Measurements from ENCODE around the gene OSBP2.
A peak's percentile ranks its signal among the peaks of the same experiment; 100 is the strongest.

The OSBP2 gene

GRCh38 chr22:30809086-30809485 is 114.4 kb downstream of the OSBP2 start:
- no peak for DNase-seq (ENCODE audit: low read depth)

- DNase-seq (ENCODE audit: low read depth): no peak
Observed at GRCh38 chr22:30810105-30810504, 115.4 kb downstream of the OSBP2 start.

- no peak for DNase-seq (ENCODE audit: low read depth)
Observed at GRCh38 chr22:30813936-30814335, 119.3 kb downstream of the OSBP2 start.

GRCh38 chr22:30816413-30816812 is 121.7 kb downstream of the OSBP2 start:
- no peak for DNase-seq (ENCODE audit: low read depth)

GRCh38 chr22:30821381-30821780 is 126.7 kb downstream of the OSBP2 start:
- no peak for DNase-seq (ENCODE audit: low read depth)

GRCh38 chr22:30821863-30822215 is 127.2 kb downstream of the OSBP2 start:
- DNase-seq (ENCODE audit: low read depth): no peak

GRCh38 chr22:30822216-30823014 is 127.7 kb downstream of the OSBP2 start:
- DNase-seq (ENCODE audit: low read depth): no peak

GRCh38 chr22:30823015-30823370 is 128.3 kb downstream of the OSBP2 start:
- no peak for DNase-seq (ENCODE audit: low read depth)

GRCh38 chr22:30824096-30824495 is 129.4 kb downstream of the OSBP2 start:
- DNase-seq (ENCODE audit: low read depth): no peak

GRCh38 chr22:30824711-30825110 is 130.0 kb downstream of the OSBP2 start:
- DNase-seq (ENCODE audit: low read depth): no peak

- no peak for DNase-seq (ENCODE audit: low read depth)
Observed at GRCh38 chr22:30825711-30826505, 131.2 kb downstream of the OSBP2 start.

GRCh38 chr22:30826670-30827355 is 132.1 kb downstream of the OSBP2 start:
- no peak for DNase-seq (ENCODE audit: low read depth)

- no peak for DNase-seq (ENCODE audit: low read depth)
Observed at GRCh38 chr22:30827646-30828045, 133.0 kb downstream of the OSBP2 start.

GRCh38 chr22:30828187-30829155 is 133.8 kb downstream of the OSBP2 start:
- DNase-seq (ENCODE audit: low read depth): no peak

- peak; percentile 92 for DNase-seq (ENCODE audit: low read depth)
Observed at GRCh38 chr22:30829901-30830550, 135.4 kb downstream of the OSBP2 start.

- DNase-seq (ENCODE audit: low read depth): peak; percentile 92
Observed at GRCh38 chr22:30830907-30831306, 136.2 kb downstream of the OSBP2 start.

GRCh38 chr22:30832407-30832987 is 137.8 kb downstream of the OSBP2 start:
- no peak for DNase-seq (ENCODE audit: low read depth)

GRCh38 chr22:30833322-30833721 is 138.6 kb downstream of the OSBP2 start:
- no peak for DNase-seq (ENCODE audit: low read depth)

- DNase-seq (ENCODE audit: low read depth): no peak
Observed at GRCh38 chr22:30837531-30837930, 142.9 kb downstream of the OSBP2 start.

GRCh38 chr22:30838111-30838510 is 143.4 kb downstream of the OSBP2 start:
- DNase-seq (ENCODE audit: low read depth): no peak

GRCh38 chr22:30841273-30841672 is 146.6 kb downstream of the OSBP2 start:
- no peak for DNase-seq (ENCODE audit: low read depth)
